Activated gamma-delta T cell treated with Interleukin-2 at 50 U/mL for 16 hours (primary cell): ENCODE measurements around the gene GARS1.
"Not testable (repeated sequence)": the region's sequence is repeated elsewhere in the genome, so short reads cannot be mapped to it uniquely, and the experiment has no call there.

ENCODE experiments used
- DNase-seq: peaks from one replicate; pipeline ENCODE4 v3.0.0-alpha.2; 2020

GARS1 gene

GRCh38 chr7:30583181-30583580 is 11.5 kb upstream of the GARS1 start:
- DNase-seq: no peak

GRCh38 chr7:30584415-30584814 is 10.3 kb upstream of the GARS1 start:
- DNase-seq: no peak

DNA sequence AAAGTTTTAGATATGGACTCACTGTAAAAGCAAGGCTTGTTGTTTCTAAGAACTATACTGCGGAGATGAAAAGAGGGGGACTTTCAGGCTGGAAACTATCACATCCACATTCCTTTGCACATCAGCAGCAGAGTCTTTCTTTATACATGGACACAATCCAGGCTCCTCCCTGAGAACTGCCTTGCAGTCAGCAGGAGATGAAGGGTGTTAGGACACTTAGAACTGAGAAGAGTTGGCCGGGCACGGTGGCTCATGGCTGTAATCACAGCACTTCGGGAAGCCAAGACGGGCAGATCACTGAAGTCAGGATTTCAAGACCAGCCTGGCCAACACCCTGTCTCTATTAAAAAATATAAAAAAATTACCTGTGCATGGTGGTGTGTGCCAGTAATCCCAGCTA is 9.7 kb upstream of the GARS1 start:
- no peak for DNase-seq

DNA sequence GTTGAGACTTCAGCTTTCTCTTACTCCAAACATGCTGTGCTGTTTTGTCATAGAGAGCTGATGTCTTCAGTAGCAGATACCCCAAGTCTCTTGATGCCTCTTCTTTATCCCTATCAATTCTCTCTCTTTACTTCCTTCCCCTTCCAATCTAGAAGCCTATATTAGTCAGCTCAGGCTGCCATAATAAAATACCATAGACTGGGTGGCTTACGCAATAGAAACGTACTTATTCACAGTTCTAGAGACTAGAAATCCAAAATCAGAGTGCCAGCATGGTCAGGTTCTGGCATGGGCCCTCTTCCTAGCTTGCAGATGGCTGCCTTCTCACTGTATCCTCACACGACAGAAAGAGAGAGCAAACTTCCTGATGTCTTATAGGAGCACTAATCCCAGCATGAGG is 9.0 kb upstream of the GARS1 start:
- no peak for DNase-seq

DNA sequence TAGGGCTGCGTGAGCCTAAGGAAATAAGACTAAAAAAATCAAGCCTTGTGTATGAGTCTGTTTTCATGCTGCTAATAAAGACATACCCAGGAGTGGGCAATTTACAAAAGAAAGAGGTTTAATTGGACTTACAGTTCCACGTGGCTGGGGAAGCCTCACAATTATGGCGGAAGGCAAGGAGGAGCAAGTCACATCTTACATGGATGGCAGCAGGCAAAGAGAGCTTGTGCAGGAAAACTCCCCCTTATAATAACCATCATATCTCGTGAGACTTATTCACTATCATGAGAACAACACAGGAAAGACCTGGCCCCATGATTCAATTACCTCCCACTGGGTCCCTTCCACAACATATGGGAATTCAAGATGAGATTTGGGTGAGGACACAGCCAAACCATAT is 7.1 kb upstream of the GARS1 start:
- DNase-seq: not testable (repeated sequence)

DNA sequence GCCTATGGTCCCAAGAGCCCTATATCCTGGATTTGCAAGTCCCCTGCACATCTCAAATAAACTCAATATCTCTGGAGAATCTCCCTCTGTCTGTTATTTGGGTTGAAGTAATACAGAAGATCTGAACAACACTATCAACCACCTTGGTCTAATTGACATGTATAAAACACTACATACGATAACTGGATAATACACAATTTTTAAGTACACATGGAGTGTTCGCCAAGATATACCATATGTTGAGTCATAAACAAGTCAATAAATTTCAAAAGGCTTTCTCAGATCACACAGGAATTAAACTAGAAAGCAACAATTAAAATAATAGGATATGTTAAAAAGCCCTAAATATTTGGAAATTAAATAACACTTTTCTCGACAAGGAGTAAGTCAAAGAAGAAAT is 5.6 kb upstream of the GARS1 start:
- DNase-seq: no peak

DNA sequence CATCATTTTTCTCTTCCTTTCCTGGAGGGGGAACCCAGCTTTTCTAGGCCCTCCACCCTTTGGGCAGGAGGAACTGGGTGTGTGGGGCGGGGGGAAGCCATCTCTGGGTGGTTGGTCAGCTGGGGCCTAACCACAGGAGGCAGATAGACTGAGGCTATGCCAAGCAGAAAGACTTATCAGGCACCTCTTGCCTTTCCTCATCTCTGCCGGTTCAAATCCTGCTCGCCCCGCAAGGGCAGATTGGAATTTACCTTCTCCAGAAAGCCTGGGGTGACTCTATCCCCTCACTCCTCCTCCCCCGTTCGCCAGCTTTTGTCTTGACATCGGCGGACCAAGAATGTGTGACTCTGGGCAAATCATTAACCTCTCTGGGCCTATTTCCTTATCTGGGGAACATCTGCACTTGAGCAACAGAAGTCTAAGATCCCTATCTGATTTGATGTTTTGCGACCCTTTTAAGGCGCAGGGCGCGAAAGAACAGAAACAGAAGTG is 584 bp upstream of the GARS1 start:
- peak; percentile 25 for DNase-seq

DNA sequence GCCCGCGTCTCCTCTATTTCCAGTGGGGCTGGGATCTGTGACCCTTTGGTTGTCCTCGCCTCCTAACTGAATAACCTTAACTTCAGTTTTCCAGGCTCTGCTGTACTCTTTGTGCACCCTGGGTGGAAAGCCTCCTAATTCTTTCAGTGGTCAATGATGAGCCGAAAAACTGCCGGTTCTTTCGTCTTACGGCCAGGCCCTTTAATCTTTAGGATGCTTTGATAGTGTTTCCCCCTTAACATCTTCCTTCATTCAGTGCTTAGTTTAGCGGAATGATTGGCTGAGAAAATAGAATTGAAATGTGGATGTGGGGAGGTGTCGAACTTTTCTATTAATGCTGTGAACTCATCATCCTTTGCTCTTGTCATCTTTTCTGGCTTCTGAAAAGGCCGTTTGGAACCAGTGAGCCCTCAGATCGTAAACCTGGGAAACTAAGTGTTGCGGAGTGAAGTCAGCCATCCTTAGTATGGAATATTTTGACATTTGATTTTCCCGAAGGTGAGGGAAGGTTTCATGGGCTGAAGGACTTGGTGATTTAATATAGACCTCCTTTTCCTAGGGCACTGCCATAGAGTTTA is 847 bp downstream of the GARS1 start:
- DNase-seq: no peak

DNA sequence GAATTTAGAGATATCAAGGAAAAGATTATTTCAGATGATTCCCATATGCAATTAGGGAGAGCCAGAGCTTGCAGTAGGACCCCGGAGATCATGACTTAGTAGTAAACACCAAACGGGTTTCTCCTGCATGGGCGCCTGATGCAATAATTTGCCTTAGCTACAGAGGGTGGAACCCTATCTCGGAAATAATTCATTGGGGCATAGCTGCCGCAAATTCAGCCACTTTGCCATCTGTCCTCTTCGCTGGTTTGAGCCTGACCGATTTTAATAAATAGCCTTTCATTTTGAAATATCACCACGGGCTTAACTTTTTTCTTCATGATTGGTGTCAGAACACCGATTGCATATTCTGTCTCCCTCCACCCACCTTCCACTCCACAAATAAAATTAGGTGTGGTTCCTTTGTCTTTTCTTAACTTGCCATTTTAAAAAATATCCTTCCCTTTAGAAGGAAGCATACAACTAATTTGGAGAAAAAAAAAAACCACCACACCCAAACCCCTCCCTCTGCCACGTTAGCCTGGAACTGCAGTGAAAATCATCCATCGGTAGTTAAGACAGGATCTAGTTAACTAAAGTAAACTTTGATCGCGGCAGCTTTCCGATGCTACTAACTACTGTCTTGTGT is 1.4 kb downstream of the GARS1 start:
- DNase-seq: no peak

GRCh38 chr7:30596721-30597120 is 2.0 kb downstream of the GARS1 start:
- DNase-seq: no peak

- DNase-seq: no peak
Observed at GRCh38 chr7:30598121-30598876, 3.6 kb downstream of the GARS1 start.

DNA sequence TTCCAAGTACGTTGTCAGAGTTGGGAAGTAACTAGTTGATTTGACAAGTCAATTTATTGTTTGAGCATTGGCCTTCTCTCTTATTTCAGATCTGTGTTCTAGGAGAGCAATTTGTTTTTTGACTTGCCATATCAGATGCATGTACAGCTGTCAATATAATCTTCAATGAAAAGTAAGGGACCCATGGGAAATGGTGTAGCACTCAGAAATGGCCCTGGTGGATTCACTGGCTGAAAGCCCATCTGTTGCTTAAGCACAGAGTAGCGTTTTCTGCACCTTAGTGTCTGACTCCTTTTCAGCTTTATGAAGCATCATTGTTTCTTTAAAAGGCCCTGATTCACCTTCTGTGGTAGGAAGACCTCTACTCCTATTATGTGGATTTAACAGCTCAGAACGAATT is 10.2 kb downstream of the GARS1 start:
- DNase-seq: no peak

DNA sequence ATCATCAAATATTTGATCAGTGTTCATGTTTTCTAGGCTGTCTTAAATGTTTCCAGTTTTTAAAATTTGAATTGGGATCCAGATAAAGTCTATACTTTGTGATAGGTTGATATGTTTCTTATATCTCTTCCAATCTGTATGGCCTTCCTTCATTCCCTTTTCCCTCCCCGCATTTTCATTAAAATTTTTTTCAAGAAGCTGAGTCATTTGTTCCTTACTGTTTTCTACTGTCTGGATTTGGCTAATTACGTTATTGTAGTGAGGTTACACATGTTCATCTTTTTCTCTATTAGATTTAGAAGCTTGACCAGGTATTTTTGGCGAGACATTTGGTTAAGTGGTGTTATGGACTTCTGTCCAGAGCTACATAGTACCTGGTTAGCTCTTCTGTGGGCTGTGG is 11.2 kb downstream of the GARS1 start:
- no peak for DNase-seq

- no peak for DNase-seq
Observed at GRCh38 chr7:30612658-30613265, 18.1 kb downstream of the GARS1 start.

GRCh38 chr7:30613366-30614325 is 19.0 kb downstream of the GARS1 start:
- no peak for DNase-seq

DNA sequence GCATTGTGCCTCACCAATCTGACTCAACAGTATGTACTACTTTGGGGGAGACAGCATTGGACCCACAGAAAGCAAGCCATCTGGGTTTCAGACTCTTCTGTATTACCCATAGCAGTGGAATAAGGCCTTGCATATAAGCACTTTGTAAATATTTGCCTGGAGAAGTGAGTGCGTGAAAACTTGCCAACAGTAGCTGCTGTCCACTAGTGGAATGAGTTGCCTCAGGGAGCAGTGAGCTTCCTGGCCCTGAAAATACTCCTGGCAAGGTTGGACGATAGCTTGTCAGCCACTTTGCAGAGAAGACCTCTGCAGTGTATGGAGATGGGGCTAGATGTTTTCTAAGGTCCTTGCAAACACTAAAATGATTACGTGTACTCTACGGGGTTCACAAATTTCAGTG is 21.6 kb downstream of the GARS1 start:
- no peak for DNase-seq

DNA sequence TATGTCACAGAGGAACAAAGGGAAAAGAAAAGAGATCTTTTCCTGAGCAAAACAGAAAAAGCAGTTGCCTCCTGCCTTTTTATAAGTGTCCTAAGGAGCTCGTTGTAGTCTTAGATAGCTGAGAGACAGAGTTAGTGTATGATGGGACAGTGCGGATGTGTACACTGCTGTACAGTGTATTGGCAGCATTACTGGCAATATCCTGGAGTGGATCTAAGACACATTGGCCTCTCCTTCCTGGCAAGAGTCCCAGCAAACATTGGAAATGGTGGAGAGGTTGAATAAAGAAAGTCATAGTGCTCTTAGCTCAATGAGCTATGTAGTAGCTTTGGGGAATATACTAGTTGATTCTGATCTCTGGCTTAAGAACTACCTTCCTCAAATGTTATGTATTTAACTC is 22.7 kb downstream of the GARS1 start:
- DNase-seq: no peak

GRCh38 chr7:30618080-30618676 is 23.5 kb downstream of the GARS1 start:
- DNase-seq: no peak

GRCh38 chr7:30618961-30619360 is 24.3 kb downstream of the GARS1 start:
- no peak for DNase-seq

DNA sequence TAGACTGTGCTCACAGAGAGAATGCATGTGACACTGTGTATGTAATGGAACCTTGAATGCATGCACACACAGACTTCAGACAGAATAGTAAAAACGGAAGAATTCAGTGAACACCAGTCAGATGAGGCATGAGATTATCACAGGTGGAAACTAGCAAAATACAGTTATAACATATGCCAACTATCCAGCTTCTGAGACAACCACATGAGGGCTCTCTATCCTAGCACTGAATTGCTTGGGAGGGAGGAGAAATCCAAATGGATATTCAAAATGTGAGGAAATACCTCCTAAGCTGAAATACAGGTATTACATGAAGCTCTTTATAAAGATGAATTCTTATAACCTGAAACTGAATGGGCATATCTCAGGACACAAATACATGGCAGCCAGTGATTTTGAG is 30.6 kb downstream of the GARS1 start:
- DNase-seq: no peak

GRCh38 chr7:30627026-30627425 is 32.3 kb downstream of the GARS1 start:
- DNase-seq: no peak

DNA sequence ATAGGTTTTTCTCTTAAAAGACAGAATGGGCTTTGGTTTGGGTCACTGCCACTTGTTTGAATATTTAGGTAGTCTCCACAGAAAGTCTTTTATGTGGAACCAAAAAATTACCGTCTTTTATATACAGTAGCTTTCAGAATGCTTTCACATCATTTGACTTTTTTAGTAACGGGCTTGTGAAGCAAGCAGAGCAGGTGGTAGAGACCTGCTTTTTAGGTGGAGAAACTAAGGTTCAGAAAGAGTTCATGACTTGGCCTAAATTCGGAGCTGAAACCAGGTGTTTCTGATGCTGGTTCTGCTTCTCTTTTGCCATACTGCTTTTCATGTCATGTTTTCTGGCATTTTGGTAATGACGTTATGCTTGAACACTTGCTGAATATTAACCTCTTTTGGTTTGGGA is 36.3 kb downstream of the GARS1 start:
- DNase-seq: no peak
